Fibroblast of gingiva (primary cell): ENCODE results near the gene MYL3.

Source experiments
- DNase-seq: peaks from one replicate; pipeline ENCODE4 v3.0.0-alpha.2; 2011; ENCODE audit warnings: low read depth

Gene MYL3

GRCh38 chr3:46865031-46865507, 1.8 kb upstream of the MYL3 start:
- DNase-seq: peak; percentile 91

GRCh38 chr3:46864061-46864881, 1.0 kb upstream of the MYL3 start:
- no peak for DNase-seq

GRCh38 chr3:46862369-46863025, 747 bp downstream of the MYL3 start:
- DNase-seq: no peak

- DNase-seq: no peak
Observed at GRCh38 chr3:46861605-46862368, 1.5 kb downstream of the MYL3 start.

- no peak for DNase-seq
Observed at GRCh38 chr3:46860810-46861604, 2.2 kb downstream of the MYL3 start.

- DNase-seq: no peak
Observed at GRCh38 chr3:46860017-46860809, 3.0 kb downstream of the MYL3 start.

GRCh38 chr3:46859001-46859710, 4.1 kb downstream of the MYL3 start:
- DNase-seq: no peak

GRCh38 chr3:46858456-46858855, 4.8 kb downstream of the MYL3 start:
- no peak for DNase-seq

GRCh38 chr3:46857485-46858341, 5.5 kb downstream of the MYL3 start:
- DNase-seq: no peak

- DNase-seq: no peak
Observed at GRCh38 chr3:46856576-46857471, 6.4 kb downstream of the MYL3 start.

GRCh38 chr3:46854555-46854991, 8.7 kb downstream of the MYL3 start:
- no peak for DNase-seq

GRCh38 chr3:46853441-46854415, 9.5 kb downstream of the MYL3 start:
- DNase-seq: no peak

GRCh38 chr3:46852839-46853355, 10.3 kb downstream of the MYL3 start:
- DNase-seq: no peak

- DNase-seq: no peak
Observed at GRCh38 chr3:46852334-46852720, 10.9 kb downstream of the MYL3 start.

GRCh38 chr3:46851364-46852333, 11.6 kb downstream of the MYL3 start:
- no peak for DNase-seq

- no peak for DNase-seq
Observed at GRCh38 chr3:46850468-46850779, 12.8 kb downstream of the MYL3 start.
